ENCODE measurements around the gene SNCG. TPM values are rescaled to one million over a fixed set of nuclear protein-coding genes. Genes with fewer than 3 reads are reported as not detected.
"Not testable (repeated sequence)": the region's sequence is repeated elsewhere in the genome, so short reads cannot be mapped to it uniquely, and the experiment has no call there.

Gene SNCG
- total RNA-seq, 1 experiment from 2014 or later, result 8.4 TPM

- CTCF ChIA-PET, result interaction anchor here (1.2 to 4.9 kb wide), 5 partner anchors 8 to 15 kb away, joined by 3 to 85 read pairs (median 12); partner anchors contain the start of gene ADIRF
- peaks cover 39% of the 10 kb centered on the region for H3K36me3 Mint-ChIP-seq
- DNase-seq (ENCODE audit: low spot score); H3K27ac Mint-ChIP-seq; H3K4me3 Mint-ChIP-seq; H3K27me3 Mint-ChIP-seq (ENCODE audit: low read depth); ATAC-seq; POLR2A ChIA-PET: not testable (repeated sequence)
- H3K9me3 Mint-ChIP-seq, result peaks cover 40% of the 10 kb centered on the region
- peaks cover 49% of the 10 kb centered on the region for H3K4me1 Mint-ChIP-seq
Observed at GRCh38 chr10:86952697-86953096, 5.7 kb upstream of the SNCG start.

- Mint-ChIP-seq H3K27ac (peak overlapping the region; percentile 93), H3K4me3 (peak overlapping the region; percentile 30; the same call in 1 of the 2 replicates), H3K4me1 (peaks cover 57% of the 10 kb centered on the region), H3K9me3 (peaks cover 34% of the 10 kb centered on the region), H3K27me3 (ENCODE audit: low read depth) (no peaks in the 10 kb centered on the region; the same call in none of the 2 replicates), H3K36me3 (peaks cover 39% of the 10 kb centered on the region)
- CTCF ChIA-PET, result interaction anchor here (0.6 to 4.9 kb wide), 8 partner anchors 8 to 1433 kb away, joined by 3 to 85 read pairs (median 8); partner anchors contain the start of gene ADIRF
- TF ChIP-seq ATF1 (CRISPR knock-in tag; IDR thresholded peaks at IDR 0.05), result no peak
- TF ChIP-seq GABPB1 (CRISPR knock-in tag; IDR thresholded peaks at IDR 0.05), result no peak
- TF ChIP-seq TEAD1 (CRISPR knock-in tag; IDR thresholded peaks at IDR 0.05), result peak; percentile 78; the same call in 1 of the 2 replicates
- 0 out of 2 replicates have a peak, but pooled peaks have one; percentile 28 for TF ChIP-seq CREB1 (CRISPR knock-in tag; IDR thresholded peaks at IDR 0.05)
- TF ChIP-seq ESRRA (CRISPR knock-in tag; IDR thresholded peaks at IDR 0.05; ENCODE audit: borderline replicate concordance), result peak; percentile 52
- peak; percentile 54; the same call in 1 of the 2 replicates for TF ChIP-seq E2F5 (CRISPR knock-in tag; IDR thresholded peaks at IDR 0.05)
- TF ChIP-seq FOXJ3 (CRISPR knock-in tag; IDR thresholded peaks at IDR 0.05; ENCODE audit: borderline replicate concordance), result peak; percentile 10; the same call in 1 of the 2 replicates
- peak; percentile 57; the same call in 1 of the 2 replicates for TF ChIP-seq ZBTB21 (CRISPR knock-in tag; IDR thresholded peaks at IDR 0.05; ENCODE audit: borderline replicate concordance)
- peak; percentile 90 for TF ChIP-seq ETV6 (CRISPR knock-in tag; IDR thresholded peaks at IDR 0.05)
- TF ChIP-seq TCF7 (CRISPR knock-in tag; IDR thresholded peaks at IDR 0.05; ENCODE audit: low read depth), result no peak
- TF ChIP-seq FOXK1 (CRISPR knock-in tag; IDR thresholded peaks at IDR 0.05), result peak; percentile 73
- TF ChIP-seq NR1H2 (CRISPR knock-in tag; IDR thresholded peaks at IDR 0.05), result no peak; the same call in 1 of the 2 replicates
- TF ChIP-seq USF1 (CRISPR knock-in tag; IDR thresholded peaks at IDR 0.05), result 0 out of 2 replicates have a peak, but pooled peaks have one; percentile 28
- peak; percentile 87 for TF ChIP-seq SP1 (CRISPR knock-in tag; conservative IDR thresholded peaks at IDR 0.05)
- peak; percentile 55; the same call in 1 of the 2 replicates for TF ChIP-seq FOXP1 (CRISPR knock-in tag; IDR thresholded peaks at IDR 0.05; ENCODE audit: borderline replicate concordance)
- TF ChIP-seq AFF4 (CRISPR knock-in tag; IDR thresholded peaks at IDR 0.05; ENCODE audit: borderline replicate concordance), result 0 out of 2 replicates have a peak, but pooled peaks have one; percentile 75
- TF ChIP-seq ELF4 (CRISPR knock-in tag; IDR thresholded peaks at IDR 0.05; ENCODE audit: low read depth), result no peak
- peak; percentile 100 for TF ChIP-seq ZNF281 (CRISPR knock-in tag; IDR thresholded peaks at IDR 0.05)
- TF ChIP-seq TEAD4 (CRISPR knock-in tag; IDR thresholded peaks at IDR 0.05), result no peak
- peak; percentile 85; the same call in 1 of the 2 replicates for TF ChIP-seq FOXP4 (CRISPR knock-in tag; IDR thresholded peaks at IDR 0.05)
- POLR2A ChIA-PET, result interaction anchor here (0.5 to 1.8 kb wide), 6 partner anchors 8 to 19 kb away, joined by 3 to 11 read pairs (median 5); partner anchors contain the start of gene ADIRF
- DNase-seq (ENCODE audit: low spot score) (peak; percentile 90), ATAC-seq (peak; percentile 89)
Observed at GRCh38 chr10:86953747-86954680, 4.4 kb upstream of the SNCG start.

All from WTC11 (cell line).